Mesenchymal stem cell (in vitro differentiated cells and primary cell): Measurements from ENCODE around the gene PCDHB4.
"Not testable (repeated sequence)": the region's sequence is repeated elsewhere in the genome, so short reads cannot be mapped to it uniquely, and the experiment has no call there.

Experiments
- DNase-seq: peaks from one replicate; pipeline ENCODE4 v3.0.0-alpha.2; 2013
- H2AFZ ChIP-seq: one replicate; pipeline ENCODE4 v1.6.1; 2013; ENCODE audit warnings: low read depth, mild to moderate bottlenecking, control low read depth, inconsistent platforms, low read length, moderate library complexity
- H2AK5ac ChIP-seq: 2 replicates; pipeline ENCODE4 v1.6.1; 2013; ENCODE audit warnings: low read length, moderate library complexity, mild to moderate bottlenecking, inconsistent platforms; ENCODE audit not compliant: severe bottlenecking
- H2BK120ac ChIP-seq: one replicate; pipeline ENCODE4 v1.6.1; 2013; ENCODE audit warnings: low read depth, mild to moderate bottlenecking, inconsistent platforms, low read length, moderate library complexity
- H2BK12ac ChIP-seq, 2 experiments: one replicate each; pipeline ENCODE4 v1.6.1; 2013; ENCODE audit warnings: inconsistent platforms in 2 of 2, low read length in 2 of 2, mild to moderate bottlenecking in 2 of 2, moderate library complexity in 2 of 2, control low read depth in 1 of 2
- H2BK15ac ChIP-seq: one replicate; pipeline ENCODE4 v1.6.1; 2013; ENCODE audit warnings: mild to moderate bottlenecking, low read depth, inconsistent platforms; ENCODE audit not compliant: poor library complexity, severe bottlenecking
- H2BK5ac ChIP-seq: 2 replicates; pipeline ENCODE4 v1.6.1; 2013; ENCODE audit warnings: low read depth, mild to moderate bottlenecking, low read length, control low read depth, inconsistent platforms; ENCODE audit not compliant: poor library complexity, severe bottlenecking
- H3K14ac ChIP-seq, 2 experiments: one replicate each; pipeline ENCODE4 v1.6.1; 2013; ENCODE audit warnings: inconsistent platforms in 2 of 2, low read length in 2 of 2, control low read depth in 1 of 2, mild to moderate bottlenecking in 1 of 2, moderate library complexity in 1 of 2
- H3K18ac ChIP-seq, 2 experiments: one replicate each; pipeline ENCODE4 v1.6.1; 2013; ENCODE audit warnings: inconsistent platforms in 2 of 2, low read length in 2 of 2, control low read depth in 1 of 2, low read depth in 1 of 2, mild to moderate bottlenecking in 1 of 2
- H3K23ac ChIP-seq, 2 experiments: one replicate each; pipeline ENCODE4 v1.6.1; 2013; ENCODE audit warnings: inconsistent platforms in 2 of 2, low read length in 2 of 2, mild to moderate bottlenecking in 2 of 2, moderate library complexity in 2 of 2, control low read depth in 1 of 2
- H3K27ac ChIP-seq: 2 replicates; pipeline ENCODE4 v1.5.1; 2013; ENCODE audit warnings: mild to moderate bottlenecking, moderate library complexity, low read length, control low read depth, inconsistent platforms; ENCODE audit not compliant: poor library complexity, severe bottlenecking
- H3K27me3 ChIP-seq, 2 experiments: 2 replicates each; pipeline versions ENCODE4 v1.6.1 to v1.7.0; 2013; ENCODE audit warnings: low read length in 2 of 2, mild to moderate bottlenecking in 2 of 2, moderate library complexity in 2 of 2, control low read depth in 1 of 2, inconsistent platforms in 1 of 2; ENCODE audit not compliant: control insufficient read depth in 1 of 2, insufficient read depth in 1 of 2
- H3K36me3 ChIP-seq, 2 experiments: 2 replicates each; pipeline versions ENCODE4 v1.6.1 to v1.7.0; 2013; ENCODE audit warnings: low read length in 2 of 2, control low read depth in 1 of 2, inconsistent platforms in 1 of 2, low read depth in 1 of 2, mild to moderate bottlenecking in 1 of 2; ENCODE audit not compliant: insufficient read depth in 2 of 2, control insufficient read depth in 1 of 2
- H3K4ac ChIP-seq, 2 experiments: one replicate each; pipeline ENCODE4 v1.6.1; 2013; ENCODE audit warnings: inconsistent platforms in 2 of 2, low read length in 2 of 2, mild to moderate bottlenecking in 2 of 2, moderate library complexity in 2 of 2, control low read depth in 1 of 2, low read depth in 1 of 2
- H3K4me1 ChIP-seq: 2 replicates; pipeline ENCODE4 v1.6.1; 2013; ENCODE audit warnings: low read depth, low read length, control low read depth; ENCODE audit not compliant: control insufficient read depth, insufficient read depth
- H3K4me2 ChIP-seq: 2 replicates; pipeline ENCODE4 v1.6.1; 2013; ENCODE audit warnings: low read length, mild to moderate bottlenecking, inconsistent platforms; ENCODE audit not compliant: poor library complexity, severe bottlenecking
- H3K4me3 ChIP-seq, 2 experiments: 2 replicates each; pipeline versions ENCODE4 v1.5.1 to v1.7.0; 2013; ENCODE audit warnings: low read length in 2 of 2, mild to moderate bottlenecking in 2 of 2, control low read depth in 1 of 2, low read depth in 1 of 2; ENCODE audit not compliant: insufficient read depth in 1 of 2
- H3K79me1 ChIP-seq: replicated peaks from 2 replicates; pipeline ENCODE4 v1.6.1; 2013; ENCODE audit warnings: mild to moderate bottlenecking, control low read depth, low read length, inconsistent platforms; ENCODE audit not compliant: poor library complexity, severe bottlenecking
- H3K9ac ChIP-seq: 2 replicates; pipeline ENCODE4 v1.7.0; 2013; ENCODE audit warnings: mild to moderate bottlenecking, low read length, moderate library complexity
- H3K9me3 ChIP-seq: 2 replicates; pipeline ENCODE4 v1.7.0; 2013; ENCODE audit warnings: mild to moderate bottlenecking, low read length; ENCODE audit not compliant: control insufficient read depth
- H4K8ac ChIP-seq: one replicate; pipeline ENCODE4 v1.6.1; 2013; ENCODE audit warnings: inconsistent platforms, mild to moderate bottlenecking, low read length, moderate library complexity
- H4K91ac ChIP-seq: one replicate; pipeline ENCODE4 v1.6.1; 2013; ENCODE audit warnings: mild to moderate bottlenecking, low read length, inconsistent platforms
- WGBS: methylation state at CpG from one replicate; pipeline ENCODE4 v1.1.7; 2013; ENCODE audit warnings: mixed read lengths; 5-methylcytosine and 5-hydroxymethylcytosine counted together

Gene PCDHB4

GRCh38 chr5:141127305-141127704, 5.7 kb downstream of the PCDHB4 start:
- H3K36me3 ChIP-seq = peaks cover 0 to 9% of the 10 kb centered on the region in 2 experiments
- peaks cover 2% of the 10 kb centered on the region for H3K79me1 ChIP-seq
- H3K4ac ChIP-seq = no peak overlapping the region
- no peak overlapping the region for H2BK5ac ChIP-seq
- H3K4me2 ChIP-seq = no peak overlapping the region
- H4K91ac ChIP-seq = no peak overlapping the region
- peaks cover 64% of the 10 kb centered on the region for H3K9me3 ChIP-seq
- no peak overlapping the region for H2BK12ac ChIP-seq
- H2AFZ ChIP-seq = no peak overlapping the region
- no peak overlapping the region for H3K23ac ChIP-seq
- no peaks in the 10 kb centered on the region for H3K27me3 ChIP-seq
- H3K14ac ChIP-seq = no peak overlapping the region
- no peak overlapping the region for H3K9ac ChIP-seq
- H3K18ac ChIP-seq = no peak overlapping the region
- no peak overlapping the region for H2BK15ac ChIP-seq
- no peak overlapping the region for H3K27ac ChIP-seq
- H4K8ac ChIP-seq = no peak overlapping the region
- no peaks in the 10 kb centered on the region for H3K4me1 ChIP-seq
- no peak overlapping the region for H2BK120ac ChIP-seq
- no peak for DNase-seq
- no peak overlapping the region for H3K4me3 ChIP-seq
- no CpG with 5 or more reads among the region's 1 CpG for WGBS
- no peak overlapping the region for H2AK5ac ChIP-seq

DNA sequence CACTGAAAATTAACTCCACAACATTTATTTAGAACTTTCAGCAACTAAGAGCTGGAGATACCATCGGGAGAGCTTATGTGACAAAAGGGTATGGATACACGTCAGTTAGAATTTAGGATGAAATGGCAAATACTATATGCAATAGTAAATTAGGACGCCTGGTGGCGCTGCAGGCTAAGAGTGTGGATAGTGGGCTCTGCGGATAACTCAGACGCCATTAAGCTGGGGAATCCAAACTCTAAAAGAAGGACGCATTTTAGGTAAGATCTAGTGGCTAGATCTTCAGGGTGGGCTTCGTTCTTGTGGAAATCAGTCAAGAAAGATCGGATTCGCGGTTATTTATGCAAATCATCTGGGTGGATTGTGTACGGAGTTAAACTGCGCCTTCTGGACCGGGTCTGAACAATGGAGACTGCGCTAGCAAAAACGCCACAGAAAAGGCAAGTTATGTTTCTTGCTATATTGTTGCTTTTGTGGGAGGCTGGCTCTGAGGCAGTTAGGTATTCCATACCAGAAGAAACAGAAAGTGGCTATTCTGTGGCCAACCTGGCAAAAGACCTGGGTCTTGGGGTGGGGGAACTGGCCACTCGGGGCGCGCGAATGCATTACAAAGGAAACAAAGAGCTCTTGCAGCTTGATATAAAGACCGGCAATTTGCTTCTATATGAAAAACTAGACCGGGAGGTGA, 13.6 kb downstream of the PCDHB4 start, which contains the start of gene PCDHB5:
Gene PCDHB5, plus strand, starts transcription at position 177 of the 688 bp plus-strand sequence. Its CDS starts 229 bp downstream, at position 406.
- Histone ChIP-seq H3K27me3 (no peaks in the 10 kb centered on the region), H2BK5ac (no peak within 1 kb of the TSS), H3K4me1 (no peaks in the 10 kb centered on the region), H3K36me3 (peaks cover 0 to 14% of the 10 kb centered on the region in 2 experiments), H4K8ac (no peak within 1 kb of the TSS), H3K18ac (peak within 1 kb of the TSS in 1 of 2 experiments; percentile 4), H3K9ac (peak within 1 kb of the TSS; percentile 64), H3K4me2 (no peak within 1 kb of the TSS), H2BK12ac (no peak within 1 kb of the TSS), H4K91ac (no peak within 1 kb of the TSS), H3K23ac (no peak within 1 kb of the TSS), H3K9me3 (peaks cover 64% of the 10 kb centered on the region), H3K14ac (no peak within 1 kb of the TSS), H3K4ac (peak within 1 kb of the TSS in 1 of 2 experiments; percentile 26), H2AK5ac (no peak within 1 kb of the TSS), H2BK15ac (no peak within 1 kb of the TSS), H3K79me1 (peaks cover 1% of the 10 kb centered on the region), H3K4me3 (peak within 1 kb of the TSS; percentile 2 to 33), H2BK120ac (no peak within 1 kb of the TSS), H3K27ac (no peak within 1 kb of the TSS), H2AFZ (no peak within 1 kb of the TSS)
- peak; percentile 67 for DNase-seq
- WGBS = 34% methylated on average over 22 of the region's 22 CpGs

DNA sequence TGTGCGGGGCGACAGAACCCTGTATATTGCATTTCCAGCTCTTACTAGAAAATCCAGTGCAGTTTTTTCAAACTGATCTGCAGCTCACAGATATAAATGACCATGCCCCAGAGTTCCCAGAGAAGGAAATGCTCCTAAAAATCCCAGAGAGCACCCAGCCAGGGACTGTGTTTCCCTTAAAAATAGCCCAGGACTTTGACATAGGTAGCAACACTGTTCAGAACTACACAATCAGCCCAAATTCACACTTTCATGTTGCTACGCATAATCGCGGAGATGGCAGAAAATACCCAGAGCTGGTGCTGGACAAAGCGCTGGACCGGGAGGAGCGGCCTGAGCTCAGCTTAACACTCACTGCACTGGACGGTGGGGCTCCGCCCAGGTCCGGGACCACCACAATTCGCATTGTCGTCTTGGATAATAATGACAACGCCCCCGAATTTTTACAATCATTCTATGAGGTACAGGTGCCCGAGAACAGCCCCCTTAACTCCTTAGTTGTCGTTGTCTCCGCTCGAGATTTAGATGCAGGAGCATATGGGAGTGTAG, 14.2 kb downstream of the PCDHB4 start:
- Histone ChIP-seq H3K9me3 (peaks cover 65% of the 10 kb centered on the region), H4K8ac (no peak overlapping the region), H3K4me1 (no peaks in the 10 kb centered on the region), H3K4ac (peak overlapping the region in 1 of 2 experiments; percentile 26), H2BK12ac (no peak overlapping the region), H3K27ac (no peak overlapping the region), H2AK5ac (no peak overlapping the region), H3K14ac (no peak overlapping the region), H3K27me3 (no peaks in the 10 kb centered on the region), H3K4me3 (peak overlapping the region in 1 of 2 experiments; percentile 30), H3K36me3 (peaks cover 0 to 14% of the 10 kb centered on the region in 2 experiments), H3K79me1 (peaks cover 1% of the 10 kb centered on the region), H2BK5ac (no peak overlapping the region), H3K4me2 (no peak overlapping the region), H3K23ac (no peak overlapping the region), H2BK15ac (no peak overlapping the region), H3K18ac (no peak overlapping the region), H2AFZ (no peak overlapping the region), H3K9ac (no peak overlapping the region), H2BK120ac (no peak overlapping the region), H4K91ac (no peak overlapping the region)
- DNase-seq = no peak
- WGBS = 75% methylated on average over 19 of the region's 19 CpGs

DNA sequence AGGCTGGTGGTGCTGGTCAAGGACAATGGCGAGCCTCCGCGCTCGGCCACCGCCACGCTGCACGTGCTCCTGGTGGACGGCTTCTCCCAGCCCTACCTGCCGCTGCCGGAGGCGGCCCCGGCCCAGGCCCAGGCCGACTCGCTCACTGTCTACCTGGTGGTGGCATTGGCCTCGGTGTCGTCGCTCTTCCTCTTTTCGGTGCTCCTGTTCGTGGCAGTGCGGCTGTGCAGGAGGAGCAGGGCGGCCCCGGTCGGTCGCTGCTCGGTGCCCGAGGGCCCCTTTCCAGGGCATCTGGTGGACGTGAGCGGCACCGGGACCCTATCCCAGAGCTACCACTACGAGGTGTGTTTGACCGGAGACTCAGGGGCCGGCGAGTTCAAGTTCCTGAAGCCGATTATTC, 15.7 kb downstream of the PCDHB4 start:
- not testable (repeated sequence) for H3K4me3 ChIP-seq, H2BK15ac ChIP-seq, H3K9ac ChIP-seq, H3K14ac ChIP-seq, H3K4ac ChIP-seq, H2AK5ac ChIP-seq, H3K23ac ChIP-seq, H2BK5ac ChIP-seq, H2AFZ ChIP-seq, H3K4me1 ChIP-seq, H2BK12ac ChIP-seq, H2BK120ac ChIP-seq, H3K18ac ChIP-seq, DNase-seq, H4K91ac ChIP-seq, H4K8ac ChIP-seq, H3K27me3 ChIP-seq, H3K79me1 ChIP-seq, H3K4me2 ChIP-seq, H3K27ac ChIP-seq
- WGBS = 97% methylated on average over 28 of the region's 34 CpGs
- Histone ChIP-seq H3K9me3 (peaks cover 54% of the 10 kb centered on the region), H3K36me3 (peaks cover 0 to 14% of the 10 kb centered on the region in 2 experiments)
